ENCODE data around the gene NEDD4L. TPM values are rescaled to one million over a fixed set of nuclear protein-coding genes. Genes with fewer than 3 reads are reported as not detected.
A peak's percentile ranks its signal among the peaks of the same experiment; 100 is the strongest.
"Not testable (repeated sequence)": the region's sequence is repeated elsewhere in the genome, so short reads cannot be mapped to it uniquely, and the experiment has no call there.

NEDD4L gene
- total RNA-seq, 1 donor from 2014 or later: 9.7 TPM

DNA sequence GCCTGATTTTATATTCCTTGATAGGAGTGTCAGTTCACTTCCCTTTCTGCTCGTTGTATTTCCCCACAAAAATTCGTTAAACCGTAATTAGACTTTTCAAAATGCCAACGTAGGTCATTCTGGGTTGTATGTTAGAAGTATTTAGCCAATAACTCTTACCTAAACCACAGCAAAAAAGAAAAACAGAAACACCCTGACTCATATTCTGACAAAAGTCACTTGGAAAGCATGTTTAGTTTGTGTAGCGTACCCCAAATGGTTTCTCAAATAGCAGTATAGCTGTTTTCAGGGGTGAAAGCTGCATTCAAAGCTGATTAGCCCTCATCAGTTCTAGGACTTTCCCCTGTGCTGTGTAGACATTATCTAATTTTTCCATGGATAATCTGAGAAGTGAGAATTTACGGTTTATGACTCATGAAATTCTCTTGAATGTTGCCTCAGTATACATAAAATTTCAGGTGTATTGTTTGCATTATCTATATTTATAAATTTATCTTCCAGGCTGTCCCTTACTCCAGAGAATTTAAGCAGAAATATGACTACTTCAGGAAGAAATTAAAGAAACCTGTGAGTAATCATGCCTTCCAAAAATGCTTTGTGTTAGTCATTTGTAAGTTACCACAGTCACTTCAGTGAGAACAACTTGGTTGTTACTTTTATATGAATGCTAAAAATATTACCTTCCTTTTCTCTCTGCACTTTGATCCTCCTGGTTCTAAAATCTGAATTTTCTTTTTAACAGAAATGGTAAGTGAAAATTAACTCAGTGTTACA, 319.9 kb downstream of the NEDD4L start:
- peak in 1 of 2 donors; percentile 21 for DNase-seq (ENCODE audit: low read depth in 2 of 2)

DNA sequence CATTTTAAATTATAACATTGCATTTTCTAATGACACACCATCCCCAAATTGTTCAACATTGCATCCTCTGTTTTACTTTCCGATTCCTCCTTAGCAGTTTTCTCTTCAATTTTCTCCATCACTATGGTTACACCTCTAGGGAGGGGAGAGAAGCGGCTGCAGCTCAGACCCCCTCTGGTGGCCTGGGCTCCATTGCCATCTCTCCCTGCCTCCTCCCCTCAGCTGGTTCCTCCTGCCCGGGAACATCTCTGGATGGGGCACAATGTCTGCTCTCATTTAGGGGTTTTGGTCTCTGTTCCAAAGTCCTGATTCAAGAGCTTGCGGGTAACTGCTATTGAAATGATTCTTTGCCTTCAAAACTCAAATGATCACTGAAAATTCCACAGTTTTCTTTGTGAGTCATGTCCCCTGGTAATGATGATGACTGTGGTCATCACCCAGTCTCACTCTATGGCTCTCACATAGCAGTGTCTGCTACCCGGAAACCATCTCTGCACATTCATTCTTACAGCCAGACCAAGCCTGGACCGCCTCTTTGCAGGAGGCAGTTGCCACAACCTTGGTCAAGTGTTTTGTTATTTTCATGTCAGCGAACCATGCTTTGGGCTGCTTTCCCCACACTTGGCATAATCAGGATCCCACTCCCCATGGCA, 321.0 kb downstream of the NEDD4L start:
- DNase-seq (ENCODE audit: low read depth in 2 of 2): peak in 1 of 2 donors; percentile 54

DNA sequence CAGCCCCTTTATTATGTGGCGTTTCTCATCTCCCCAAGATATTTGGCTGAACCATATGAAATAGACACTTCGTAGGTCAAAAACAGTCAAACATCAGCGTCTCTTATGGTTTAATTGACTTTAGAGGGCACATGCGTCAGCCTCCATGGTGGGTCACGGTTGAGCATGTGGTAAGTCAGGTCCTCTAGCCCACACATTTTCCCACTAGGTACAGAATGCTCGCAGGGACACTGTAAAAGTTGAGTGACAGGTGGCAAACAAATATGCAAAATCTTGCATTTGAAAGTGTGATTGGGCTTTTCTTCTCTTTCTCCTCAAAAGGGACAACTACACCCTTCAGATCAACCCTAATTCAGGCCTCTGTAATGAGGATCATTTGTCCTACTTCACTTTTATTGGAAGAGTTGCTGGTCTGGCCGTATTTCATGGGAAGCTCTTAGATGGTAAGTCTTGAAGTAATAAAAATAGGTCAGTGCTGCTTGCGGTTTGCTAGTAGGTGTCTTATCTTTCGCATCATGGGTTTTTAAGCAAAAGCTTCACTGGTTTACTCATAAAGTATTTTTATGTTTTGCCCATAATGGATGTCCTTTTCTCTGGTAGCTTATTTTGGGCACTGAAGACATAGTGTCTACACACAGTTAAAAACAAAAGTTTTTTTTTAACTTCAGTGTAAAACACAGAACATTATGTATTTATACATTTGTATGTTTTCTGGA, 323.6 kb downstream of the NEDD4L start:
- no peak for DNase-seq (ENCODE audit: low read depth in 2 of 2)

- DNase-seq (ENCODE audit: low read depth in 2 of 2): no peak
Observed at GRCh38 chr18:58369616-58370015, 325.6 kb downstream of the NEDD4L start.

DNA sequence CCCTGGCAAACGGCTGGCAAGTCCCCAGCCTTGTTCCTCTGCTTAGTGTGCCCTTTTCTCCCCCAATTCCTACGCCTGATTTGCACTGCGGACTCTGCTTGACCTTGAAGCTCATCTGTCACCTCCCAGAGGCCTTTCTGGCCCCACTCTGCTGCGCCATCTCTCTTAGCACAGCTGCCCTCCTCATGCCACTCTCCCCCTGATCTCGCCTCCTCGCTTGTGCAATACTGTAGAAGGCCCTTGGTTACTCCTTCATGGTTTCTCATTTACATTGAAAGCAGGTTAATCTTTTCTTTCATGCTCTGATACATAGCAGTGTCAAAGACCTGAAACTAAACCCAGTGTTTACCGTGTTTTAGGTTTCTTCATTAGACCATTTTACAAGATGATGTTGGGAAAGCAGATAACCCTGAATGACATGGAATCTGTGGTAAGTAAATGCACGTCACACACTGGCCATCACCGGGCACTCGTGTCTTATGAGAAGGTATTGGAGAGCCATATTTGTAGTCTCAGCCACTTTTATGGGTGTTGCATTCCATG, 326.1 kb downstream of the NEDD4L start:
- no peak for DNase-seq (ENCODE audit: low read depth in 2 of 2)

GRCh38 chr18:58370612-58371011, 326.6 kb downstream of the NEDD4L start:
- peak; percentile 35 to 67 for DNase-seq (ENCODE audit: low read depth in 2 of 2)

DNA sequence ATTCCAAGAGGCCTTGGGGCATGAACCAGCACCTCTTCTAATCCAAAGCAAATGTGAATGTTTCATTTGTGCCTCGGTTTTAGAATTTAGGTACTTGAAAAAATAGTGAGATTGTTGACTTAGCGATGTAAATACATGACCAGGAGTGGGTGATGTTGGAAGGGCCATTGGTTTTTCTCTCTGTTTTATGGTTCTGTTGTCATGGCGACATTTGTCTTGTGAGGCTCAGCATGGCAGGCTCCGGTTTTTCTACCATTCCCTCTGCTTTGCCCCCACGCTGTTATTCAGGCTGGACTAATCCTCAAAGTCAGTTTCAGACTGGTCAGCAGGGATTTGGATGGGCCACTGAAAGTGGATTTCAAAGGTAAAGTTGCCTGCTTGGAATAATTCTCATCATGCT, 329.5 kb downstream of the NEDD4L start:
- no peak for DNase-seq (ENCODE audit: low read depth in 2 of 2)

DNA sequence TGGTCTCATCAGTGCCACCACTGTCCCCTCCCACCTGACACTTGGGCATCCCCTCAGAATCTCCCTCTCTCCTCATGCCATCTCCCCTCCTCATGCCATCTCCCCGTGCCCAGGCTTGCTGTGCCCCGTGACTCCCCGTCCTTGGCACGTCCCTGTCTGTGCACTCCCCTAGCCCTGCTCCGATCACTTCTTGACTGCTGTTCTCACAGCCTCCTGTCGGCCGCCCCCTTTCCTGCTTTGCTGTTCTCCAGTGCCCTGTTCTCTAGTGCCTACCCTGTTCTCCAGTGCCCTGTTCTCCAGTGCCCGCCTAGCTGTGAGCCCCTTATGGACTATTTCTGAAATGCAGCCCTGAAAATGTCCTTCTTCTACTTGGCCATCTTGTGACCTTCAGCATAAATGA, 331.0 kb downstream of the NEDD4L start:
- no peak for DNase-seq (ENCODE audit: low read depth in 2 of 2)

GRCh38 chr18:58378411-58379379, 334.7 kb downstream of the NEDD4L start:
- no peak for DNase-seq (ENCODE audit: low read depth in 2 of 2)

- DNase-seq (ENCODE audit: low read depth in 2 of 2): no peak
Observed at GRCh38 chr18:58379443-58379842, 335.4 kb downstream of the NEDD4L start.

GRCh38 chr18:58380113-58380512, 336.1 kb downstream of the NEDD4L start:
- not testable (repeated sequence) for DNase-seq (ENCODE audit: low read depth in 2 of 2)

DNA sequence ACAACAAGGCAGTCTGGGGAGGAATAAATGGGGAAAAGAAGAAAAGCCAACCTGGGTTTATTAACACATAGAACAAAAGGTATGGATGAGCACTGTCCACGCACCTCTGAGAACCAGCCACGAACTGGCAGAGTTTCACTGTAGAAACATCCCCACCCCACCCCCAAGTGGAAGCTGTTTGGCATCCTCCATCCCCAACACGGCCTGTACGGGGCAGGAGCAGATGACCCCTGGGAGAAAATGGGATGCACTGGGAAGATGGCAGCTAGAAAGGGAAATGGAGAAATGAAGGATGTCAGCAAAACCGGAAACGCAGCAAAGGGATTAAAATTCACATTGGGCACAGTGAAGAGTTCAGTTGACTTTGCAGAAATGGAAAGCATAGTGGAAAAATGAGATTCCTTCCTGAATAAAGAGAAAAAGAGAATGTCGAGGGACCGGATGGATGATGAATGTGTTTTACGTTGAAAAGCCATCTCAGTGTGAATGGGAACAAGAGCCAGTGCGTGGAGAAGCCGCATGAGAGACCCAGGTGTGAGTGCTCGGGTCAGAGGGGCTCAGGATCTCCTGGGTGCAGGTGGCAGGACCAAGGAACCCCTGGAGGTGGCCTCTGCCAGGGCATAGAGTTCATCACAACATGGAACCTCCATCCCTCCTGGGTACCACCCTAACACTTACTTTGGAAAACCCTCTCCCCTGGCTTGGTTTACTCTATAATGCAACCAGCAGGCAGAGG, 337.8 kb downstream of the NEDD4L start:
- no peak for DNase-seq (ENCODE audit: low read depth in 2 of 2)

DNA sequence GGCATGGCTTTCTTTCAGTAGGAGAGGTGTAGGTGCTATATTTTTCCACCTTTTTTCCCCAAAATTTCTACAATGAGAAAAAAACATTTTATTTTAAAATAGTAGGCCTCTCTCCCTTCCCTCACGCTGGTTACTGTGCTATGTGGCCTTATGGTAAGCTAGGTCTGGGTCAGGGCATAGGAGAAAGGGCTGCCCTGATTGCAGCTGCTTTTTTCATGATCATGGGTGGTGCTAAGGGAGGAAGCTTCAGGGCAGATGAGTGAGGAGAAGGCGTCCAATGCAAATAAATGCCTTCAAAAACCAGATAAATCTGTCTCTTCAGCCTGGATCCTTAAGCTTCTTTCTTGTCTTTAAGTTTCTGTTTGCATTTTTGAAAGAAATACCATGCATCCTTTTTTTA, 338.4 kb downstream of the NEDD4L start:
- DNase-seq (ENCODE audit: low read depth in 2 of 2): no peak

DNA sequence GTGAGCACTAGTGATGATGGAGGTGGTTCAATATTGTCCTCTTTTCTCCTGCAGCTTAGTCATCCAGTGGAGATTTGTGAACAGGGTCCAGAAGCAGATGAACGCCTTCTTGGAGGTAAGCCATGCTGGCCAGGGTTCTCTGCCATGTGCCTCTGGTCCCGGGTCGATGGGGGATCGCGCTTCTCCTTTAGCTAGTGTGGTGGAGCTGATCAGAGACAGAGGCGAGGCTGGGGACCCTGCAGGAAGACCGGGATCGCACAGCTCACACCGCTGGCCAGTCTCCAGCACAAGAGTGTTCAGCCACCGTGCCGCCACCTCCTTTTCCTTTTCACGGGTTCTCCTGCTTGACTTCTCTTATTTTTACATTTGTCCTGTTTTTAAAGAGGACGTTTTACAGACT, 341.4 kb downstream of the NEDD4L start:
- DNase-seq (ENCODE audit: low read depth in 2 of 2): no peak

DNA sequence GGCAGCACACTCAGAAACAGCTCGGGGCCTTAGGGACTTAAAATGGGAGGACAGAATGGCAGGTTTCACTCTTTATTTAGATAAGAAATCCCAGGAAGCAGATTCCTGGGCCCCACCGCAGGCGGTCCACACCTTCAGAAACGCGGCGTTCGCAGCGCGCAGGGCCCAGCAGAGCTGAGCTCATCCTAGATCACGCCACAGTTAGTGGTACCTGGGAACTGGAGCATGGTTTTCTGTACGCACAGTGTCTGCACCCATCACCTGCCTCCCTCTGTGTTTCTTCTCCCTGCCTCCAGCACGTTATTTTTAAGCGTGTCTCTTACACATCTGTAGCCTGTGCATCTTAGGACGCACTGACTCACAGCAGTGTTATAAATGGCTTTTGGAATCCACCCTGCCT, 342.8 kb downstream of the NEDD4L start:
- DNase-seq (ENCODE audit: low read depth in 2 of 2): no peak

GRCh38 chr18:58387716-58388115, 343.7 kb downstream of the NEDD4L start:
- DNase-seq (ENCODE audit: low read depth in 2 of 2): no peak

DNA sequence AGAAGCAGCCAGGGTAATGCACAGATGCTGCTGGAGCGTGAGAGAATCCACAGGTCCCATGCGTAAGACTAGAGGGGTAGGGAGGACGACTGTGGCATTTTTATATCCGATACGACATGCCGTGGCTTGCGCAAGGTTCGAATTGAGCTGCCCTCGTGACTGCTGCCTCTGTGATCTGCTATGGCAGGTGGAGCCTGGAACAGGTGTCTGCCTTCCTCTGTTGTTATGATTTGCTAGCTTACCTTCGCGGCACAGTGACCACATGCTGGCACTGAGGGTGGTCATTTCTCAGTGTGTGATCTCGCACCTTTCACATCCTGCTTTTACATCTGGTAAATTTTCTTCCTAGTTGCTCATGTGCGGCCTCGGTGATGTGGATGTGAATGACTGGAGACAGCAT, 344.7 kb downstream of the NEDD4L start:
- no peak for DNase-seq (ENCODE audit: low read depth in 2 of 2)

- no peak for DNase-seq (ENCODE audit: low read depth in 2 of 2)
Observed at GRCh38 chr18:58389745-58390144, 345.7 kb downstream of the NEDD4L start.

GRCh38 chr18:58390399-58390798, 346.4 kb downstream of the NEDD4L start:
- no peak for DNase-seq (ENCODE audit: low read depth in 2 of 2)

DNA sequence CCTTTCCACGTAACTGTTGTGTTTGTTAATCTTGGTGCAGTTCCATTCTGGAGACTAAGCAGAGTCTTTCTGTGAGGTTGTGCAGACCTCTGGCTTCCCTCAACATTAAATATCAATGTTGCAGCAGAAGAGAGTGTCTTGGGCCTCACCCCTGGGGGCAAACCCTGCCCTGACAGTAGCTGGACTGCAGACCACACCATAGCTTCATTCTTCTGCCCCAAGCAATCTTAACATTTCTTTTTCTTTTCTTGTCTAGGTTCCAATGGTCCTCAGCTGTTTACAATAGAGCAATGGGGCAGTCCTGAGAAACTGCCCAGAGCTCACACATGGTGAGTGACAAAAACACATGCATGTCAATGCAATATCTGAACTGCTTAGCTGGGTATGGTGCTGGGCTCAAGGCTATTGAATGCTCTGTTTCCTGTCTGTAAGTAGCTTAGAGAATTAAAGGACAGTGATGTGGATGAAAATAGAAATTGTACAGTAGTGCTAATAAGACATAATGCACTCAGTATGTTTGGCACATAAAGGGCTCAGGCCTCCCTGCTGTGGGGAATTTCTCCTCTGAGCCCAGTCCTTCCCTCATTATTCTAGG, 347.3 kb downstream of the NEDD4L start:
- peak in 1 of 2 donors; percentile 11 for DNase-seq (ENCODE audit: low read depth in 2 of 2)
